ENCODE data around the gene STXBP5.

STXBP5 gene

GRCh38 chr6:147212622-147213021 lies 8.4 kb downstream of the STXBP5 start:
- no peak for DNase-seq

GRCh38 chr6:147213772-147214171 lies 9.6 kb downstream of the STXBP5 start:
- no peak for DNase-seq

- no peak for DNase-seq
These were observed 10.3 kb downstream of the STXBP5 start for GRCh38 chr6:147214248-147215227.

DNA sequence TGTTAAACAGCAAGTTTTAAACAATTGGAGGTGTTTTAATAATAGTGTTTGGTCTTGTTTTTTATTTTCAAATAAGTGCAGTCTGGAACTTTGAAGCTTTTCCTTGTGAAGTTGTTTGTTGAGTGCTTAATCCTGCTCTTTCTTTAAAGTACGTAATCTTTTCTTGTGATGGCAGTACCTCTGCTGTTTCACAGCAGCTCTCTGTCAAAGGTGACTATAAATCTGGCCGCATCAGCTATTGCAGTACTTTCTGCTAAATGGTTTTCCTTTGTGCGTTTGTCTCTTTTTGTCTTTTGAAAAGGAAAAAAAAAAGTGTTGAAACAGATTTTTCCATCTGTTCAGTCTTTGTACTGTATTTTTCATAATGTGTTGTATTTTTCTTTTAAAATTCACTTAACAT lies 12.7 kb downstream of the STXBP5 start:
- no peak for DNase-seq

- no peak for DNase-seq
These were observed 13.7 kb downstream of the STXBP5 start for GRCh38 chr6:147217840-147218404.

DNA sequence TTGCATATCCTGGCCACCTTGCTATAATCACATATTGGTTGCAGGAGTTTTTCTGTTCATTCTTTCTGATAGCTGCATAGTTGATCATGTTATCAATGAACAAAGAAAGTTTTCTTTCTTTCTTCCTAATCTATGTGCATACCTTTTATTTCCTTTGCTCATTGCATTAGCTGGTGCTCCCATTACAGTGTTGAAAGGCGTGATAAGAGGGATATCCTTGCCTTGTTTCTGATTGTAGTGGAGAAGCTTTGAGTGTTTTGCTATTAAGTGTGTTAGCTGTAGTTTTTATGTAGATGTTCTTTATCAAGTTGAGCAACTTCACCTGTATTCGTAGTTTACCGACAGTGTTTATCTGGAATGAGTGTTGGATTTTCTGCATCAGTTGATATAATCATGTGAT lies 14.6 kb downstream of the STXBP5 start:
- DNase-seq = no peak

- DNase-seq = no peak
These were observed 15.2 kb downstream of the STXBP5 start for GRCh38 chr6:147219463-147219862.

DNA sequence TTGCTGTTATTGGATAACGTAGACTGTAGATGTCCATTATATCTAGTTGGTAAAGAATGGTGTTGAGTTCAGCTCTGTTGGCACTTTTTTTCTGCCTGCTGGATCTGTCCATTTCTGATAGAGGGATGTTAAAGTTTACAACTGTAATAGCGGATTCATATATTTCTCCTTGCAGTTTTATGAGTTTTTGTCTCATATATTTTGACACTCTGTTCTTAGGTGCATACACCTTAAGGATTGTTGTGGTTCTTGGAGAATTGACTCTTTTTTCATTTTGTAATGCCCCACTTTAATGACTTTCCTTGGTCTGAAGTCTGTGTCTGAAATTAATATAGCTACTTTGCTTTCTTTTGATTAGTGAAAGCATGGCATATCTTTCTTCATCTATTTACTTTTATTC lies 16.1 kb downstream of the STXBP5 start:
- no peak for DNase-seq

- no peak for DNase-seq
These were observed 17.5 kb downstream of the STXBP5 start for GRCh38 chr6:147221739-147222138.

- DNase-seq = no peak
These were observed 18.1 kb downstream of the STXBP5 start for GRCh38 chr6:147222160-147222838.

DNA sequence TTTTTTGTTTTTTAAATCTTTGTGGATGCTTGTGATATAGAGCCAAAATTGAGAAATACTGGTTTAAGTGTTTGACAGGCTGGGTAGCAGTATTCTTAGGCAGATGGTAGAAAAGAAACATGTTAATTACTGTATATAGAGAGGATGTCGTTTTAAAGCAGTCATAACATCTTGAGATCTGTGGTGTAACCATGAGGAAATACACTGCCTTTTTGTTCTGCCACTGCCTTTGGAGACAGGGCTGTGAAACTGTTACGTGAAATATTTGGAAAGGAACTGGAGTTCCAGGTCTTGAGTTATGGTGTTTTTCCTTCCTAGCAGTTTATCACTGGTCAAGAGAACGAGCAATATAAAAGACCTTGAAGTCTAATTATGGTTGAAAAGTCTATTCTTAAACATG lies 19.5 kb downstream of the STXBP5 start:
- no peak for DNase-seq

GRCh38 chr6:147226163-147226724 lies 22.0 kb downstream of the STXBP5 start:
- no peak for DNase-seq

- DNase-seq = no peak
These were observed 22.7 kb downstream of the STXBP5 start for GRCh38 chr6:147226877-147227276.

- no peak for DNase-seq
These were observed 23.6 kb downstream of the STXBP5 start for GRCh38 chr6:147227770-147228320.

- no peak for DNase-seq
These were observed 27.4 kb downstream of the STXBP5 start for GRCh38 chr6:147231589-147231988.

GRCh38 chr6:147234685-147235084 lies 30.5 kb downstream of the STXBP5 start:
- DNase-seq = no peak

- no peak for DNase-seq
These were observed 33.9 kb downstream of the STXBP5 start for GRCh38 chr6:147238164-147238563.

DNA sequence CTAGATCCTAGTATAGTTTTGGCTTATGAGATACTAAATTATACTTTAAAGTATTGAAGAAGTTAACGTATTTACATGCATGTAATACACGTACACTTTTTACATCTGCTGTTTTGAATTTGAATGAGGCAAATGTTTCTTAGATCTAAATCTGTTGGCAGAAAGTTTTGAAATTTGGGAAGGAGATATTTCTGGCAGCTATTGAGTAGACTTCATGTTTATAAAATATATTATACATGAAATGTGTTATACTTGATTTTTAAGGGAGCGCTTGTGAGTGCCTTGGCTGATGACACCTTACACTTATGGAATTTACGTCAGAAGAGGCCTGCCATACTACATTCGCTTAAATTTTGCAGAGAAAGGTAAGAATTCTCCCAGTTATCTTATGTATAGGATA lies 34.7 kb downstream of the STXBP5 start:
- DNase-seq = no peak

- DNase-seq = no peak
These were observed 40.6 kb downstream of the STXBP5 start for GRCh38 chr6:147244832-147245231.

DNA sequence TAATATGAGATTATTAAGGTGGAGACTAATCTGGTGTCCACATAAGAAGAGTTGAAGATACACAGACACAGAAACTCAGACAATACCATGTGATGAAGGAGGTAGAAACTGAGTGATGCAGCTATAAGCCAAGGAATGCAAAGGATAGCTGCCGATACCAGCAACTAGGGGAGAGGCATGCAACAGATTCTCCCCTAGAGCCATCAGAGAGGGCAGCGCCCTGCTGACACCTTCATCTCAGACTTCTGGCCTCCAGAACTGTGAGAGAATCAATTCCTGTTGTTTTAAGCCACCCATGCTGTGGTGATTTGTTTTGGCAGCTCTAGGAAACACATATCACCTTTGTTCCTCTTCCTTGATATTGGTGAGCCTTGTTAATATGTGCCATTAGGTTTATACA lies 41.5 kb downstream of the STXBP5 start:
- no peak for DNase-seq

- no peak for DNase-seq
These were observed 42.8 kb downstream of the STXBP5 start for GRCh38 chr6:147246853-147247635.

GRCh38 chr6:147248859-147249258 lies 44.6 kb downstream of the STXBP5 start:
- DNase-seq = no peak

Data from activated CD8-positive, alpha-beta memory T cell treated with anti-CD3 and anti-CD28 coated beads, Interleukin-2, amount 50 U/mL, for 48 hours (primary cell).